Peyer's patch (tissue), 4 donors: ENCODE measurements around the gene NLRP14. TPM values are rescaled to one million over a fixed set of nuclear protein-coding genes. Genes with fewer than 3 reads are reported as not detected.

Experiments used
- DNase-seq, 3 donors: peaks; one replicate each; pipeline ENCODE4 v3.0.0-alpha.2; 2017 to 2019
- H3K27ac ChIP-seq, 4 donors: fragments of 200-600 bp; sonication (generic); one replicate each; pipeline ENCODE4 v1.5.1; 2016 to 2019
- H3K27me3 ChIP-seq, 2 donors: fragments of 200-600 bp; sonication (generic); one replicate each; pipeline ENCODE4 v1.5.1; 2019
- H3K36me3 ChIP-seq, 3 donors: fragments of 200-600 bp; sonication (generic); one replicate each; pipeline ENCODE4 v1.5.1; 2016 to 2019
- H3K4me1 ChIP-seq, 4 donors: fragments of 200-600 bp; sonication (generic); one replicate each; pipeline ENCODE4 v1.5.1; 2016 to 2019
- H3K4me3 ChIP-seq, 4 donors: fragments of 200-600 bp; sonication (generic); 1 replicate in 3 of 4; 2 replicates in 1 of 4; pipeline ENCODE4 v1.5.1; 2016 to 2019; ENCODE audit warnings: mild to moderate bottlenecking in 1 of 4
- H3K9me3 ChIP-seq, 4 donors: fragments of 200-600 bp; sonication (generic); one replicate each; pipeline ENCODE4 v1.5.1; 2016 to 2019; ENCODE audit warnings: mild to moderate bottlenecking in 1 of 4
- CTCF ChIP-seq, 6 experiments: fragments of 450-650 bp in 4 of 6; fragments of 200-600 bp in 2 of 6; sonication (generic) in 1 of 6; IDR thresholded peaks; one replicate each; pipeline ENCODE4 v1.5.1; 2017 to 2019; ENCODE audit warnings: antibody characterized with exemption in 6 of 6, mild to moderate bottlenecking in 3 of 6, moderate library complexity in 1 of 6
- POLR2A ChIP-seq, 2 donors: fragments of 450-650 bp; IDR thresholded peaks; one replicate each; pipeline ENCODE4 v1.5.1; 2017; ENCODE audit warnings: antibody characterized with exemption in 2 of 2, mild to moderate bottlenecking in 2 of 2, moderate library complexity in 2 of 2
- total RNA-seq, 4 donors: library from RNA; depleted of rRNA; stranded (reverse); fragments of >200 nt; gene quantifications; one replicate each; pipeline ENCODE4 v1.1.0, GENCODE V29; 2016

NLRP14 gene
- total RNA-seq, 4 donors from 2014 or later, result 0.27 to 1.7 TPM; not detected in 2

GRCh38 chr11:6992026-6992425, 28.3 kb upstream of the NLRP14 start:
- no peaks in the 10 kb centered on the region for H3K4me1 ChIP-seq
- no peaks in the 10 kb centered on the region for H3K27me3 ChIP-seq
- no peaks in the 10 kb centered on the region for H3K9me3 ChIP-seq
- no peak for DNase-seq
- H3K4me3 ChIP-seq, result no peak overlapping the region
- H3K36me3 ChIP-seq, result no peaks in the 10 kb centered on the region
- H3K27ac ChIP-seq, result no peak overlapping the region
- TF ChIP-seq CTCF (IDR thresholded peaks at IDR 0.05) (no peak), POLR2A (IDR thresholded peaks at IDR 0.05) (no peak)

GRCh38 chr11:6992457-6993417, 27.5 kb upstream of the NLRP14 start:
- DNase-seq, result no peak
- Histone ChIP-seq H3K4me1 (no peaks in the 10 kb centered on the region), H3K27ac (no peak overlapping the region), H3K27me3 (no peaks in the 10 kb centered on the region), H3K36me3 (no peaks in the 10 kb centered on the region), H3K9me3 (no peaks in the 10 kb centered on the region), H3K4me3 (no peak overlapping the region)
- no peak for TF ChIP-seq CTCF (IDR thresholded peaks at IDR 0.05)
- no peak for TF ChIP-seq POLR2A (IDR thresholded peaks at IDR 0.05)

- Histone ChIP-seq H3K27me3 (no peaks in the 10 kb centered on the region), H3K4me1 (no peaks in the 10 kb centered on the region), H3K27ac (no peak overlapping the region), H3K4me3 (no peak overlapping the region), H3K9me3 (no peaks in the 10 kb centered on the region), H3K36me3 (peaks cover 0 to 3% (median 0%) of the 10 kb centered on the region in 3 donors)
- TF ChIP-seq CTCF (IDR thresholded peaks at IDR 0.05) (no peak), POLR2A (IDR thresholded peaks at IDR 0.05) (no peak)
- no peak for DNase-seq
Observed at GRCh38 chr11:6995703-6996102, 24.6 kb upstream of the NLRP14 start.

GRCh38 chr11:7004482-7004881, 15.8 kb upstream of the NLRP14 start:
- TF ChIP-seq CTCF (IDR thresholded peaks at IDR 0.05), result no peak
- TF ChIP-seq POLR2A (IDR thresholded peaks at IDR 0.05), result no peak
- Histone ChIP-seq H3K27me3 (no peaks in the 10 kb centered on the region), H3K9me3 (no peaks in the 10 kb centered on the region), H3K4me1 (no peaks in the 10 kb centered on the region), H3K27ac (no peak overlapping the region), H3K4me3 (no peak overlapping the region), H3K36me3 (peaks cover 0 to 4% (median 0%) of the 10 kb centered on the region in 3 donors)
- no peak for DNase-seq

- no peaks in the 10 kb centered on the region for H3K36me3 ChIP-seq
- H3K4me3 ChIP-seq, result no peak overlapping the region
- TF ChIP-seq POLR2A (IDR thresholded peaks at IDR 0.05) (no peak), CTCF (IDR thresholded peaks at IDR 0.05) (no peak)
- H3K9me3 ChIP-seq, result no peaks in the 10 kb centered on the region
- DNase-seq, result no peak
- no peak overlapping the region for H3K27ac ChIP-seq
- H3K27me3 ChIP-seq, result no peaks in the 10 kb centered on the region
- no peaks in the 10 kb centered on the region for H3K4me1 ChIP-seq
Observed at GRCh38 chr11:7014118-7014517, 6.2 kb upstream of the NLRP14 start.
